OCI-LY1 (cell line): Measurements from ENCODE around the gene LIPC.

Source experiments
- EZH2 ChIP-seq: fragments of 200-600 bp; sonication (generic), shearing (Covaris generic); IDR thresholded peaks from 2 replicates; pipeline ENCODE4 v1.8.0; 2017; ENCODE audit warnings: borderline replicate concordance, mixed run types, mild to moderate bottlenecking, antibody characterized with exemption, low read length, moderate library complexity, mixed read lengths
- TF ChIP-seq, protein P1 (sequence below): fragments of 200-600 bp; sonication (generic), shearing (Covaris generic); IDR thresholded peaks from 2 replicates; pipeline ENCODE4 v1.5.1; 2017; ENCODE audit warnings: mild to moderate bottlenecking, antibody characterized with exemption, low read length, moderate library complexity, mixed read lengths

DNA sequence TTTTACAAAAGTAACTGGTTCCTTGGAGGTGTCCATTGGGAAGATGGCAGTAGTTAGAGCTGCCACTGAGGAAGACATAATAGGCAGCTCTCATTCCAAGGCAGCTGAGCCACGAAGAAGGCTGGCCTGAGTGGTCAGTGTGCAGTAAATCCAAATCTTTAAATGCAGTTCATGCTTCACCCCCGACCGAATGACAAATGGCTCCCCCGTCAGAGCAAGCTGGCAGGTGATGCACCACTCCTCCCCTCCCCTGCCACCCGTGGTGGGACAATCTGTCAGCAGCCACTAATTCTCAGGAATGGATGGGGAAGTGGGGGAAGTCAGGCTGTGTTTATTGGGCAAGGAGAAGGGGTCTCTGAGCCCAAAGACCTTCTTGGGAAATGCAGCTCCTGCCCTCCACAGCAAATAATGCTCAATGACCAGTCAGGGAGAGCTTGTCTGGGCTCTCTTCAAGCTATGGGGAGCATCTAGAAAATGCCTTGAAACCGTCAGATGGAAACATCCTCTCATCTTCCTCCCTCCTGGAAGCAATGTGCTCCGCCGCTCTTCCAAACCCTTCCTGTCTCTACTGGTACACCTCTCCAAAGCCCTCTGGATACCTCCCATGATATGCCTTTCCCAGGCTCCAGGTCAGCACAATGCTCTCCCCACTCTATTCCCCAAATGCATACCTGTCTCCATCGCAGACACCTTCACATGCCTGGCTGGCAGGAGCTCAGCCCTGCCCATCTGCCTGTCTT is 65.4 kb downstream of the LIPC start:
- TF ChIP-seq, protein P1, sequence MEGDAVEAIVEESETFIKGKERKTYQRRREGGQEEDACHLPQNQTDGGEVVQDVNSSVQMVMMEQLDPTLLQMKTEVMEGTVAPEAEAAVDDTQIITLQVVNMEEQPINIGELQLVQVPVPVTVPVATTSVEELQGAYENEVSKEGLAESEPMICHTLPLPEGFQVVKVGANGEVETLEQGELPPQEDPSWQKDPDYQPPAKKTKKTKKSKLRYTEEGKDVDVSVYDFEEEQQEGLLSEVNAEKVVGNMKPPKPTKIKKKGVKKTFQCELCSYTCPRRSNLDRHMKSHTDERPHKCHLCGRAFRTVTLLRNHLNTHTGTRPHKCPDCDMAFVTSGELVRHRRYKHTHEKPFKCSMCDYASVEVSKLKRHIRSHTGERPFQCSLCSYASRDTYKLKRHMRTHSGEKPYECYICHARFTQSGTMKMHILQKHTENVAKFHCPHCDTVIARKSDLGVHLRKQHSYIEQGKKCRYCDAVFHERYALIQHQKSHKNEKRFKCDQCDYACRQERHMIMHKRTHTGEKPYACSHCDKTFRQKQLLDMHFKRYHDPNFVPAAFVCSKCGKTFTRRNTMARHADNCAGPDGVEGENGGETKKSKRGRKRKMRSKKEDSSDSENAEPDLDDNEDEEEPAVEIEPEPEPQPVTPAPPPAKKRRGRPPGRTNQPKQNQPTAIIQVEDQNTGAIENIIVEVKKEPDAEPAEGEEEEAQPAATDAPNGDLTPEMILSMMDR = no peak
- no peak for TF ChIP-seq EZH2
